Kasumi-1 (cell line): ENCODE results near the gene PPP2R2B.

Experiments
- DNase-seq, 2 experiments: peaks; one replicate each; lab custom pipeline; 2025; lab: John Stamatoyannopoulos, UW

Gene PPP2R2B

GRCh38 chr5:146878476-146879172, at the start of gene PPP2R2B:
Gene PPP2R2B (minus strand): TSS chr5:146878757.
- no peak for DNase-seq

GRCh38 chr5:146924132-146924531, 45.6 kb upstream of the PPP2R2B start:
- DNase-seq: no peak

- DNase-seq: no peak
Observed at GRCh38 chr5:146921225-146921624, 42.7 kb upstream of the PPP2R2B start.

- no peak for DNase-seq
Observed at GRCh38 chr5:146920351-146920881, 41.9 kb upstream of the PPP2R2B start.

GRCh38 chr5:146919304-146919703, 40.7 kb upstream of the PPP2R2B start:
- no peak for DNase-seq

GRCh38 chr5:146917931-146918330, 39.4 kb upstream of the PPP2R2B start:
- DNase-seq: no peak

- no peak for DNase-seq
Observed at GRCh38 chr5:146912874-146913273, 34.3 kb upstream of the PPP2R2B start.

- no peak for DNase-seq
Observed at GRCh38 chr5:146910239-146910638, 31.7 kb upstream of the PPP2R2B start.

- no peak for DNase-seq
Observed at GRCh38 chr5:146909255-146910068, 30.9 kb upstream of the PPP2R2B start.

- DNase-seq: no peak
Observed at GRCh38 chr5:146906803-146907202, 28.2 kb upstream of the PPP2R2B start.

GRCh38 chr5:146904890-146905289, 26.3 kb upstream of the PPP2R2B start:
- no peak for DNase-seq

- DNase-seq: no peak
Observed at GRCh38 chr5:146903789-146904188, 25.2 kb upstream of the PPP2R2B start.

- DNase-seq: no peak
Observed at GRCh38 chr5:146902471-146902870, 23.9 kb upstream of the PPP2R2B start.

GRCh38 chr5:146897061-146897460, 18.5 kb upstream of the PPP2R2B start:
- no peak for DNase-seq

GRCh38 chr5:146894753-146895521, 16.4 kb upstream of the PPP2R2B start:
- DNase-seq: no peak

GRCh38 chr5:146893991-146894390, 15.4 kb upstream of the PPP2R2B start:
- DNase-seq: no peak

- DNase-seq: no peak
Observed at GRCh38 chr5:146892231-146892630, 13.7 kb upstream of the PPP2R2B start.

- no peak for DNase-seq
Observed at GRCh38 chr5:146891511-146891910, 13.0 kb upstream of the PPP2R2B start.

- DNase-seq: no peak
Observed at GRCh38 chr5:146890731-146891440, 12.3 kb upstream of the PPP2R2B start.

GRCh38 chr5:146890066-146890465, 11.5 kb upstream of the PPP2R2B start:
- DNase-seq: peak; percentile 35 to 45

GRCh38 chr5:146889169-146889568, 10.6 kb upstream of the PPP2R2B start:
- no peak for DNase-seq
